SU-DHL-6 (cell line): ENCODE data around the gene KCNQ4.

Experiments used
- H2AFZ ChIP-seq: fragments of 200-600 bp; sonication (generic); 2 replicates; pipeline ENCODE4 v1.6.1; 2014; ENCODE audit warnings: low read depth, mild to moderate bottlenecking, moderate library complexity, mixed read lengths, antibody characterized with exemption, low read length; ENCODE audit not compliant: severe bottlenecking
- H3F3A ChIP-seq: fragments of 200-600 bp; shearing (Covaris generic); 2 replicates; pipeline ENCODE4 v1.6.0; 2016; ENCODE audit warnings: antibody characterized with exemption, mild to moderate bottlenecking; ENCODE audit not compliant: insufficient read depth
- H3K27ac ChIP-seq: fragments of 200-600 bp; sonication (generic); 2 replicates; pipeline ENCODE4 v1.5.1; 2016; ENCODE audit warnings: low read depth, mild to moderate bottlenecking, low read length, moderate library complexity, mixed read lengths
- H3K27me3 ChIP-seq: fragments of 200-600 bp; sonication (generic), shearing (Covaris generic); 2 replicates; pipeline ENCODE4 v1.6.0; 2014; ENCODE audit warnings: mild to moderate bottlenecking, low read length
- H3K36me3 ChIP-seq: fragments of 200-600 bp; sonication (generic); 2 replicates; pipeline ENCODE4 v1.6.1; 2014; ENCODE audit warnings: mild to moderate bottlenecking, low read length, mixed read lengths
- H3K4me2 ChIP-seq: fragments of 300-600, 200-600 bp; shearing (Covaris generic), sonication (generic); 2 replicates; pipeline ENCODE4 v1.6.0; 2014; ENCODE audit warnings: low read length, low read depth, mild to moderate bottlenecking; ENCODE audit not compliant: poor library complexity, severe bottlenecking
- H3K4me3 ChIP-seq: fragments of 200-600 bp; sonication (generic); 2 replicates; pipeline ENCODE4 v1.5.1; 2014; ENCODE audit warnings: antibody characterized with exemption, low read length, mild to moderate bottlenecking, mixed read lengths; ENCODE audit not compliant: insufficient read depth, poor library complexity, severe bottlenecking
- H3K79me2 ChIP-seq: fragments of 200-600 bp; sonication (generic); 2 replicates; pipeline ENCODE4 v1.6.1; 2014; ENCODE audit warnings: mild to moderate bottlenecking, low read length, moderate library complexity; ENCODE audit not compliant: insufficient read depth
- H3K9ac ChIP-seq: fragments of 200-600 bp; sonication (generic); 2 replicates; pipeline ENCODE4 v1.7.0; 2014; ENCODE audit warnings: mild to moderate bottlenecking, low read length
- H3K9me2 ChIP-seq: fragments of 200-600 bp; sonication (generic); replicated peaks from 2 replicates; pipeline ENCODE4 v1.6.1; 2014; ENCODE audit warnings: low read length; ENCODE audit not compliant: insufficient read depth
- H3K9me3 ChIP-seq: fragments of 200-600 bp; sonication (generic); 2 replicates; pipeline ENCODE4 v1.6.1; 2014; ENCODE audit warnings: low read length, mixed read lengths; ENCODE audit not compliant: insufficient read depth
- H4K20me1 ChIP-seq: fragments of 200-600 bp; sonication (generic); 2 replicates; pipeline ENCODE4 v1.6.1; 2014; ENCODE audit warnings: low read depth, mild to moderate bottlenecking, antibody characterized with exemption, low read length, moderate library complexity, mixed read lengths
- EZH2phosphoT487 ChIP-seq: fragments of 200-600 bp; sonication (generic), shearing (Covaris generic); conservative IDR thresholded peaks from 2 replicates; pipeline ENCODE4 v1.6.1; 2018; ENCODE audit warnings: mild to moderate bottlenecking, antibody characterized with exemption, low read length, moderate library complexity, mixed read lengths
- TF ChIP-seq, protein P1 (sequence below): fragments of 200-600 bp; sonication (generic); IDR thresholded peaks from one replicate; pipeline ENCODE4 v1.5.1; 2017; ENCODE audit warnings: antibody characterized with exemption, mild to moderate bottlenecking, low read length, moderate library complexity; ENCODE audit not compliant: insufficient read depth, poor library complexity, severe bottlenecking

KCNQ4 gene

DNA sequence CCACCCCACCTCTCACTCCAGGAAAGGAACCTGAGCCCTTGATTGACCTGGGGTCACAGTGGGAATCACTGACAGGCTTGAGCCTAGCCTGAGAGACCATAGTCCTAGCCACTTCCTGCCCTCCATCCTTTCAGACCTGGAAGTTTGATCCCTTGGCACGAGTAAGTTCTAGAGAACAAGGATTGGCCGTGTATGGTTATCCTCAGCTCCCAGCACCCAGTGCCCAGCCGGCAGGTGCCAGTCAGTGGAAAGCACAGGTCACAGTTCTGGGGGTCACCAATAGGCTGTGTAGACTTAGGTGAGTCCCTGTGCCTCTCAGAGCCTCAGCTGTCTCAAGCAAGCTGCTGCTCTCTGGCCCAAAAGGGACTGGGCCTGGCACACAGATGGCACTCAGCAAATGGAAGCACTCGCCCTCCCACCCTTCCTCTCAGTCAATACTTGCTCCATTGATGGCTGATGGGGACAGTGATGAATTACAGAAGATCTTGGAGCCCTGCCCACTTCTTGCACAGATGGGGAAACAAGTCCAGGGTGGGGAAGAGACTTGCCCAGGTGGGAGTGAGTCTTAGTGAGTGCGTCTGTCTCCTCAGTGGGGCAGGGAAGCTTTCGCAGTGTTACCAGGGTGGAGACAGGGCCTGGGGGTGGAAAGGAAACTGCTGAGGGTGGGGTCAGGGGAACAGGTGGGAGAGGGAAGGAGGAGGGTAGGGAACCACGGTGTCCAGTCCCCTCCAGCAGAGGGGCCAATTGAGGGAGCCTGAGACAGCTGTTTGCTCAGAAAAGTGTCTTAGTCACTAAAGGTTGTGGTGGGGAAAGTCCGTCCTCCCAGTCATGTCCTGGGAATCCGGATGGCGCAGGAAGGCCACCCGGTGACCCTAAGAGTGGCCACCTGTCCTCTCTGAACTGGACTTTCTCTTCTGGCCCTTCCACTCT is 2.6 kb upstream of the KCNQ4 start:
- Histone ChIP-seq H3K27me3 (no peaks in the 10 kb centered on the region), H3F3A (no peaks in the 10 kb centered on the region), H3K36me3 (peaks cover 10% of the 10 kb centered on the region), H3K4me2 (no peak overlapping the region), H4K20me1 (no peaks in the 10 kb centered on the region), H3K9me2 (no peaks in the 10 kb centered on the region), H3K9ac (no peak overlapping the region), H2AFZ (no peak overlapping the region), H3K27ac (no peak overlapping the region), H3K4me3 (no peak overlapping the region), H3K9me3 (no peaks in the 10 kb centered on the region; the same call in 1 of the 2 replicates), H3K79me2 (no peaks in the 10 kb centered on the region)
- TF ChIP-seq, protein P1, sequence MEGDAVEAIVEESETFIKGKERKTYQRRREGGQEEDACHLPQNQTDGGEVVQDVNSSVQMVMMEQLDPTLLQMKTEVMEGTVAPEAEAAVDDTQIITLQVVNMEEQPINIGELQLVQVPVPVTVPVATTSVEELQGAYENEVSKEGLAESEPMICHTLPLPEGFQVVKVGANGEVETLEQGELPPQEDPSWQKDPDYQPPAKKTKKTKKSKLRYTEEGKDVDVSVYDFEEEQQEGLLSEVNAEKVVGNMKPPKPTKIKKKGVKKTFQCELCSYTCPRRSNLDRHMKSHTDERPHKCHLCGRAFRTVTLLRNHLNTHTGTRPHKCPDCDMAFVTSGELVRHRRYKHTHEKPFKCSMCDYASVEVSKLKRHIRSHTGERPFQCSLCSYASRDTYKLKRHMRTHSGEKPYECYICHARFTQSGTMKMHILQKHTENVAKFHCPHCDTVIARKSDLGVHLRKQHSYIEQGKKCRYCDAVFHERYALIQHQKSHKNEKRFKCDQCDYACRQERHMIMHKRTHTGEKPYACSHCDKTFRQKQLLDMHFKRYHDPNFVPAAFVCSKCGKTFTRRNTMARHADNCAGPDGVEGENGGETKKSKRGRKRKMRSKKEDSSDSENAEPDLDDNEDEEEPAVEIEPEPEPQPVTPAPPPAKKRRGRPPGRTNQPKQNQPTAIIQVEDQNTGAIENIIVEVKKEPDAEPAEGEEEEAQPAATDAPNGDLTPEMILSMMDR, result no peak
- TF ChIP-seq EZH2phosphoT487, result no peak

DNA sequence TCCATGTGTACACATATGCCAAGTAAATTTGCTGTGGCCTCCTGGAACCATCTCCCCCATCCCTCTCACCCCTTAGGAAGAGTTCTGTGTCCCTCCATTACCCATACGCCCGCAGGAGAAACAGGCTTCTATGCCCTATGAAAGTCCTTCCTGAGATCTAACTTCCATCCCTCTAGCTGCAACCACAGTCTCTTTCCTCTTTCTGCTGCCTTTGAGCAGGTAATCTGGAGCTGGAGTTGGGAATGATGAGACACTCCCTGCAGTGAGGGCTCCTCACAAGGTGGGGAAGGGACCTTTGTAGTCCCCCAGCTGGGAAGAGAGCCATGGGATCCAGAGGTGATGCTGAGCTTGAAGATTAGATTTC is 2.0 kb upstream of the KCNQ4 start:
- Histone ChIP-seq H3K79me2 (no peaks in the 10 kb centered on the region), H3K27me3 (no peaks in the 10 kb centered on the region), H3F3A (no peaks in the 10 kb centered on the region), H2AFZ (no peak overlapping the region), H3K4me2 (no peak overlapping the region), H3K9me3 (no peaks in the 10 kb centered on the region; the same call in 1 of the 2 replicates), H3K9ac (no peak overlapping the region), H3K36me3 (peaks cover 9% of the 10 kb centered on the region), H3K4me3 (no peak overlapping the region), H3K9me2 (no peaks in the 10 kb centered on the region), H4K20me1 (no peaks in the 10 kb centered on the region), H3K27ac (no peak overlapping the region)
- TF ChIP-seq, protein P1, result no peak
- no peak for TF ChIP-seq EZH2phosphoT487

GRCh38 chr1:40782371-40782956 is 1.1 kb upstream of the KCNQ4 start:
- Histone ChIP-seq H3K9me3 (no peaks in the 10 kb centered on the region), H3K9me2 (no peaks in the 10 kb centered on the region), H3K27me3 (no peaks in the 10 kb centered on the region), H4K20me1 (no peaks in the 10 kb centered on the region), H3F3A (no peaks in the 10 kb centered on the region), H3K4me2 (no peak overlapping the region), H2AFZ (no peak overlapping the region), H3K4me3 (no peak overlapping the region), H3K27ac (no peak overlapping the region), H3K9ac (no peak overlapping the region), H3K36me3 (no peaks in the 10 kb centered on the region), H3K79me2 (no peaks in the 10 kb centered on the region)
- no peak for TF ChIP-seq EZH2phosphoT487
- TF ChIP-seq, protein P1, result no peak
